Skin epidermis (tissue), 12 donors: Measurements from ENCODE around the gene NEK9.
A peak's percentile ranks its signal among the peaks of the same experiment; 100 is the strongest.

ENCODE experiments used
- H3K27ac ChIP-seq, 21 experiments: fragments of 200-600 bp; sonication (generic) in 11 of 21; one replicate each; pipeline ENCODE4 v1.5.0; 2020; ENCODE audit warnings: mild to moderate bottlenecking in 3 of 21, inconsistent platforms in 2 of 21, moderate library complexity in 2 of 21
- H3K4me3 ChIP-seq, 7 experiments: fragments of 200-600 bp; sonication (generic) in 2 of 7; one replicate each; pipeline ENCODE4 v1.5.0; 2020; ENCODE audit warnings: inconsistent platforms in 2 of 7, mild to moderate bottlenecking in 2 of 7, moderate library complexity in 1 of 7

The NEK9 gene

GRCh38 chr14:75121552-75121951, 5.3 kb downstream of the NEK9 start:
- Histone ChIP-seq H3K27ac (peak overlapping the region in 2 of 21 experiments; percentile 1 to 5), H3K4me3 (no peak overlapping the region)

GRCh38 chr14:75120541-75121291, 6.1 kb downstream of the NEK9 start:
- no peak overlapping the region for H3K4me3 ChIP-seq
- no peak overlapping the region for H3K27ac ChIP-seq

- Histone ChIP-seq H3K27ac (no peak overlapping the region), H3K4me3 (no peak overlapping the region)
These were observed 7.8 kb downstream of the NEK9 start for GRCh38 chr14:75119056-75119455.

- Histone ChIP-seq H3K27ac (no peak overlapping the region), H3K4me3 (no peak overlapping the region)
These were observed 12.8 kb downstream of the NEK9 start for GRCh38 chr14:75113932-75114539.

GRCh38 chr14:75109877-75110276, 17.0 kb downstream of the NEK9 start:
- Histone ChIP-seq H3K27ac (no peak overlapping the region), H3K4me3 (no peak overlapping the region)

- Histone ChIP-seq H3K4me3 (no peak overlapping the region), H3K27ac (no peak overlapping the region)
These were observed 19.7 kb downstream of the NEK9 start for GRCh38 chr14:75107186-75107585.

- Histone ChIP-seq H3K27ac (no peak overlapping the region), H3K4me3 (no peak overlapping the region)
These were observed 25.4 kb downstream of the NEK9 start for GRCh38 chr14:75101491-75101890.

- H3K27ac ChIP-seq, result no peak overlapping the region
These were observed 28.2 kb downstream of the NEK9 start for GRCh38 chr14:75098682-75099081.

GRCh38 chr14:75098212-75098611, 28.6 kb downstream of the NEK9 start:
- no peak overlapping the region for H3K27ac ChIP-seq
- H3K4me3 ChIP-seq, result no peak overlapping the region

More at GRCh38 chr14:75098682-75099081, 28.2 kb downstream of the NEK9 start:
- H3K4me3 ChIP-seq, result no peak overlapping the region

- Histone ChIP-seq H3K4me3 (no peak overlapping the region), H3K27ac (no peak overlapping the region)
These were observed 29.9 kb downstream of the NEK9 start for GRCh38 chr14:75096959-75097358.

- Histone ChIP-seq H3K4me3 (no peak overlapping the region), H3K27ac (no peak overlapping the region)
These were observed 31.2 kb downstream of the NEK9 start for GRCh38 chr14:75095690-75096089.

GRCh38 chr14:75094896-75095295, 32.0 kb downstream of the NEK9 start:
- Histone ChIP-seq H3K27ac (no peak overlapping the region), H3K4me3 (no peak overlapping the region)

GRCh38 chr14:75092698-75093097, 34.1 kb downstream of the NEK9 start:
- no peak overlapping the region for H3K4me3 ChIP-seq
- H3K27ac ChIP-seq, result no peak overlapping the region

GRCh38 chr14:75091251-75091650, 35.6 kb downstream of the NEK9 start:
- no peak overlapping the region for H3K27ac ChIP-seq

GRCh38 chr14:75090353-75090752, 36.5 kb downstream of the NEK9 start:
- no peak overlapping the region for H3K27ac ChIP-seq

More at GRCh38 chr14:75091251-75091650, 35.6 kb downstream of the NEK9 start:
- no peak overlapping the region for H3K4me3 ChIP-seq

GRCh38 chr14:75088566-75089373, 38.1 kb downstream of the NEK9 start:
- H3K4me3 ChIP-seq, result no peak overlapping the region
- peak overlapping the region in 1 of 21 experiments; percentile 55 for H3K27ac ChIP-seq

More at GRCh38 chr14:75090353-75090752, 36.5 kb downstream of the NEK9 start:
- no peak overlapping the region for H3K4me3 ChIP-seq

- H3K4me3 ChIP-seq, result no peak overlapping the region
- peak overlapping the region in 1 of 21 experiments; percentile 55 for H3K27ac ChIP-seq
These were observed 38.7 kb downstream of the NEK9 start for GRCh38 chr14:75088153-75088552.

- Histone ChIP-seq H3K27ac (no peak overlapping the region), H3K4me3 (no peak overlapping the region)
These were observed 42.3 kb downstream of the NEK9 start for GRCh38 chr14:75084513-75084912.

GRCh38 chr14:75083271-75083670, 43.6 kb downstream of the NEK9 start:
- Histone ChIP-seq H3K27ac (no peak overlapping the region), H3K4me3 (no peak overlapping the region)

GRCh38 chr14:75081660-75082229, 45.1 kb downstream of the NEK9 start:
- H3K27ac ChIP-seq, result peak overlapping the region in 4 of 21 experiments; percentile 10 to 46 (median 24)
- H3K4me3 ChIP-seq, result no peak overlapping the region
